C4-2B (cell line): ENCODE measurements around the gene ADD1.

Source experiments
- CTCF ChIP-seq: fragments of 450-650 bp; conservative IDR thresholded peaks from 2 replicates; pipeline ENCODE4 v1.5.1; 2017; ENCODE audit warnings: mild to moderate bottlenecking
- ZFX ChIP-seq: fragments of 450-650 bp; IDR thresholded peaks from 2 replicates; pipeline ENCODE4 v1.6.1; 2017

GRCh38 chr4:2858451-2859217 is 15.0 kb downstream of the ADD1 start:
- no peak for TF ChIP-seq CTCF
- TF ChIP-seq ZFX = no peak
